Fibroblast of upper back skin (primary cell): ENCODE measurements around the gene KRTAP19-8.

ENCODE experiments used
- DNase-seq: peaks from one replicate; pipeline ENCODE4 v3.0.0-alpha.2; 2013

The KRTAP19-8 gene

DNA sequence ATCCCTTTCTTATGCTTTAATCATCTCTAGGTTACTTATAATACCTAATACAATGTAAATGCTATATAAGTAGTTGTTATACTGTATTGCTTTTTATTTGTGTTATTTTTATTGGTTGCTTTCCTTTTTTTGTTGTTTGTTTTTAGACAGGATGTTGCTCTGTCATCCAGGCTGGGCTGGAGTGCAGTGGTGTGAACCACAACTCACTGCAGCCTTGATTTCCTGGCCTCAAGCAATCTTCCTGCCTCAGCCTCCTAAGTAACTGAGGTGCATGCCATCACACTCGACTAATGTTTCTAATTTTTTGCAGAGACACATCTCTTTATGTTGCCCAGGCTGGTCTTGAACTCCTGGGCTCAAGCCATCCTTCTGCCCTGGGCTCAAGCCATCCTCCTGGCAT, 26.9 kb downstream of the KRTAP19-8 start:
- no peak for DNase-seq

DNA sequence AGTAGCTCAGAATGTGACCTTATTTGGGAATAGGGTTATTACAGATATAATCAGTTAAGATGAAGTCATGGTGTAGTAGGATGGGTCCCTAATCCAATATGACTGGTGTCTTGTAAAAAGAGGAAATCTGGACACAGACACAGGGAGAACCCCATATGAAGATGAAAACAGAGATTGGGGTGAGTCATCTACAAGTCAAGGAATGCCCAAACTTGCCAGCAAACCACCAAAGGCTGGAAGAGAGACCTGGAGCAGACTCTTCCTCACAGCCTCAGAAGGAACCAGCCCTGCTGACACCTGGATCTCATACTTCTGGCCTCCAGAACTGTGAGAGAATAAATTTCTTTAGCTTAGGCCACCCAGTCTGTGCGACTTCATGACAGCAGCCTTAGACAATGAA, 29.9 kb downstream of the KRTAP19-8 start:
- DNase-seq: no peak

DNA sequence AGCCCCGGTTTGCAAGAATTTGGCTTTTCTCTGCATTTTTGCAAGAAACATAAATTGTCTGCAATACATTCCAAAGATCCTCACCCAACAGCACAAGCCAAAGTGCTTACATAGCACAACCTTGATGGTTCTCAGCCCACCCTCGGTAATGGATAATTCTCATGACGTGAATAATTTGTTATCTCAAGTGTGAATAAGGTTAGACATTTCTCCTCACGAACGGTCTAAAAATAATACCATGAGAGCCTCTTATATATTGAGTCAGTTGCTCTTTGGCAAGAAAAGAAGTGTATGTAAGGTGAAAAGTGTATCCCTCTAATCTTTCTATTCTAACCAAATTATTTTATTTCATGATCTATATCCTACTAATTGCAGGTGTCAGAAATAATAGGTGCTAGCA, 33.3 kb downstream of the KRTAP19-8 start:
- DNase-seq: no peak

DNA sequence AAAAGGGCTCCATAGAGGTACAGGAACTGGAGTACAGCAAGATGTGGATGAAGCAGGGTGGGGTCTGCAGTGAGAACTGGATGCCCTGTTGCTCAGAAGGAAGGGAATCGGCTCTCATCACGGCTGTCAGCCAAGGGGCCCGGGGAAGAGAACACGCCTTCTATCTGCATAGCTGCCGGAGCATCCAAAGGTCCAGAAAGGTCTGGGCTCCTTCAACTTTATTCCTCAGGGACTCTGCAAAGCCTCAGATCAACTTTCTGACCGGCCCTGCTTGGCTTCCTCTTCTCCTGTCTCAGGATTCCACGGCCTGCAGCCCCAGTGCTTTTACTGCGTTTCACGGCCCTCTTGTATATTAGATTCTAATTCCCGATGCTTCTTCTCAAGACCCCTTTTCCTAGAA, 34.8 kb downstream of the KRTAP19-8 start:
- no peak for DNase-seq

DNA sequence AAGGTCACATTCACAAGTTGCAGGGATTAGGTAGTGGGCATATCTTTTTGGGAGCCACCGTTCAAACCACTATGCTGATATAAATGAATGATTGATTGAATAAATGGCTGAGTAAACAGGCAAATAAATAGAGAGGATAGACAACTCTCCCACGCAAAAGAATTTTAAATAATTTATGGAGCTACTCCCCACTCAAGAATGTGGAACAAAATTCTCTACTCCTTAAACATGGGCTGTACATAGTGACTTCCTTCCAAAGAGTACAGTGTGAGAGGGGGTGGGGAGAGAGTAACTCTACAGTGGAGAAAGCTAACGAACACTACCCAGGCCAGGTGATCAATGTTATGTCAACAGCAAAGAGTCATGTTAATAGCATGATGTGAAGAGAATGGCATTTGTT, 40.7 kb downstream of the KRTAP19-8 start:
- no peak for DNase-seq

DNA sequence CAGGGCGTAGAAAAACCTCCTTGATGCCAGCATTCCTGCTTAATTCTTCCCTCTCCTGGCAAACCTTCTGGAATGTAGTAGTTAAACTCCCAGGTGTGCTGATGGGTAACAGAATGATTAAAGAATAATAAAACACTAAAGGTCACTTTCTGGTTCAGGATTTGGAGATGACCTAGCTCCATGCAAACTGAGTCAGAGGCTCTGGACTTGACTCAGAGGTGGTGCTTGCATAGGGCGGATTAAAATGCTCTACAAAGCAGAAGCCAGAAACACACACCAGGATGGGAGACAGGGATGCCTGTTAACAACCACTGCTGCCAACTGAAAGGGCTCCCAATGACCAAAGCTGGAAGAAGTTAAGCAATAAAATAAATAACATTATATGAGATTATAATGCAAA, 41.5 kb downstream of the KRTAP19-8 start:
- no peak for DNase-seq

DNA sequence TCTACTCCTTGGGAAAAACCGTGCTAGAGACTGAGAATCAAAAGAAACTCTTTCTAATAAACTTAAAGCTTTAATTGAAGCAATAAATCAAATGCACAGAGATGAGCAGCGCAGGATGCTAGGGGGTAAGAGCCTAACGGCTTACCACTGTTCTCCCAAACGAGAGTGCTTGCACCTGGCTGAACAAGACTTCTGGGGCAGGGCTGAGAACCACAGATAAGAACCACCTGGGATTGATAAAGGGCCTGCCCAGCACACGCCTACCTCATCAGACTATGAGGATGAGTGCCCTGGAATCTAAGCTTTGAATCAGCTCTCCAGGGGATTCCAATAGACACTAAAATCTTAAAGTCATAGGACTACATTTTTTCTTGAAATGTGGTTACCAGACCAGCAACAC, 43.3 kb downstream of the KRTAP19-8 start:
- no peak for DNase-seq

DNA sequence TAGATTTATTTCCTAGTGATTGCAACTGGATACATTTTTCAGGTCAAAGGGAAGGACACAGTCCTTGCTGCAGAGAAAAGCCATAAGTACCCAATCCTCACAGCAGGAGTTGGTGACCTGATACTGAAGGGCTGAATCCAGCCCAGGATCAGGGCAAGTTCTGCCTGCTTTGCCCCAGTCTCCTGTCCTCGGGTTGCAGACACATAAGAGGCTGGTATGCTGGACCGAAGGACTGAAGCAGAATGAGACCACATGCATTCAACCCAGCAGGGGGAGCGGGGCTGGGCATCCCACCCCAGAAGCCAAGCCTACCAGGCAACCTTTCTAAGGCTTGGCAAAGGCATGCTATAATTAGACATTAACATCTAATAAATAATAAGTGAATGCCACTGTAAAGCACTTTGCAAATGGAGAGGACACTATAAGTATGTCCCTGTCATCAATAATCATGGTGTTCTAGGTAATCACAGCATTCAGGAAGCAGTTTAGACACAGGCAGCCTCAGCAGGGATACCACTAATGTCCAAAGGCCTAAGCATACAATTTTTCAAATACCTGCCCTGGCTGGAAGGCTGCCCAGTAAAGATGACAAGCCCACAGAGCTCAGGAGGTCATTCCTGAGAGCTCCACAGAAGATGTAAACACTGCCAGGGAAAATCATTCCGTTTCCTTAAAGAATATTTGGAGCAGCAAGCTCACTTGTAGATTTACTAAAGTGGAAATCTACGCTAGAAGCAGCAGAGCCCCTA, 47.6 kb downstream of the KRTAP19-8 start:
- no peak for DNase-seq

DNA sequence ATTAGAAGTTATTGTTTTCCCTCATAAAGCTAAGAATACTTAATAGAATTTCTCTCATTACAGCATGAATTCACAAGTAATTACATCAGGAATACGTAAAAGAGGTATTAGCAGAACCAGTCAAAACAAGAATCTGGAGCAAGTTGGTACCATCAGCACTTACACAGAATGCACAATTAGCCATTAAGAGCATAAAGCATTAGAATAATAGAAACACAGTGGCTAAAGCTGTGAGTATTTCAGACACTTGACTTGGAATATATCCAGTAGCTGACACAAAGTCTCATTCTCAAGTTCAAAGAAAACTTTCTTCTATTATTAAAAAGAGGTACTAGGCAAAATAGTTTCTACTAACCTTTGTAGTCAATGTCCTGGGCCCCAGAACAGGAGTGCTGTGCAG, 49.6 kb downstream of the KRTAP19-8 start:
- DNase-seq: no peak
